Activated gamma-delta T cell treated with anti-CD3 and anti-CD28 coated beads, Interleukin-2, amount 50 U/mL, for 16 hours (primary cell): ENCODE data around the gene SMOC2.

Experiments
- DNase-seq: peaks from one replicate; pipeline ENCODE4 v3.0.0-alpha.2; 2020; ENCODE audit warnings: low read depth

Gene SMOC2

GRCh38 chr6:168576388-168576787 is 135.4 kb downstream of the SMOC2 start:
- DNase-seq = no peak

GRCh38 chr6:168577496-168577895 is 136.5 kb downstream of the SMOC2 start:
- no peak for DNase-seq

GRCh38 chr6:168578036-168578435 is 137.1 kb downstream of the SMOC2 start:
- no peak for DNase-seq

- no peak for DNase-seq
These were observed 140.3 kb downstream of the SMOC2 start for GRCh38 chr6:168581236-168581635.

- no peak for DNase-seq
These were observed 140.7 kb downstream of the SMOC2 start for GRCh38 chr6:168581706-168582105.

- DNase-seq = no peak
These were observed 141.6 kb downstream of the SMOC2 start for GRCh38 chr6:168582571-168582981.

GRCh38 chr6:168583126-168583525 is 142.1 kb downstream of the SMOC2 start:
- no peak for DNase-seq

- no peak for DNase-seq
These were observed 142.8 kb downstream of the SMOC2 start for GRCh38 chr6:168583821-168584220.

GRCh38 chr6:168584249-168584648 is 143.3 kb downstream of the SMOC2 start:
- no peak for DNase-seq

- no peak for DNase-seq
These were observed 143.7 kb downstream of the SMOC2 start for GRCh38 chr6:168584671-168585070.

GRCh38 chr6:168585441-168585840 is 144.5 kb downstream of the SMOC2 start:
- no peak for DNase-seq

- DNase-seq = no peak
These were observed 148.3 kb downstream of the SMOC2 start for GRCh38 chr6:168589275-168589674.

- DNase-seq = no peak
These were observed 149.4 kb downstream of the SMOC2 start for GRCh38 chr6:168590406-168590805.

GRCh38 chr6:168596344-168596743 is 155.4 kb downstream of the SMOC2 start:
- DNase-seq = no peak

- DNase-seq = no peak
These were observed 156.5 kb downstream of the SMOC2 start for GRCh38 chr6:168597471-168597875.

- no peak for DNase-seq
These were observed 157.5 kb downstream of the SMOC2 start for GRCh38 chr6:168598251-168599117.

GRCh38 chr6:168599118-168599494 is 158.1 kb downstream of the SMOC2 start:
- no peak for DNase-seq

- no peak for DNase-seq
These were observed 158.9 kb downstream of the SMOC2 start for GRCh38 chr6:168599769-168600330.

GRCh38 chr6:168600381-168600780 is 159.4 kb downstream of the SMOC2 start:
- no peak for DNase-seq

- DNase-seq = no peak
These were observed 160.1 kb downstream of the SMOC2 start for GRCh38 chr6:168601111-168601510.

- no peak for DNase-seq
These were observed 160.6 kb downstream of the SMOC2 start for GRCh38 chr6:168601546-168601945.

- no peak for DNase-seq
These were observed 161.6 kb downstream of the SMOC2 start for GRCh38 chr6:168602576-168602975.

GRCh38 chr6:168603234-168603633 is 162.2 kb downstream of the SMOC2 start:
- DNase-seq = no peak

GRCh38 chr6:168605964-168606363 is 165.0 kb downstream of the SMOC2 start:
- no peak for DNase-seq
